Osteocyte (in vitro differentiated cells): ENCODE measurements around the gene MAB21L1. TPM values are rescaled to one million over a fixed set of nuclear protein-coding genes. Genes with fewer than 3 reads are reported as not detected.

Experiments used
- DNase-seq: peaks from one replicate; pipeline ENCODE4 v3.0.0; 2021; ENCODE audit warnings: mixed read lengths; ENCODE audit not compliant: unreplicated experiment; ENCODE audit errors: extremely low spot score
- H3K27ac Mint-ChIP-seq: one replicate; pipeline ENCODE4 v1.8.0; 2021; ENCODE audit warnings: mild to moderate bottlenecking, mixed read lengths; ENCODE audit not compliant: unreplicated experiment
- H3K27me3 Mint-ChIP-seq: one replicate; pipeline ENCODE4 v1.8.0; 2021; ENCODE audit warnings: mixed read lengths; ENCODE audit not compliant: unreplicated experiment
- H3K36me3 Mint-ChIP-seq: one replicate; pipeline ENCODE4 v1.8.0; 2021; ENCODE audit warnings: mixed read lengths; ENCODE audit not compliant: unreplicated experiment
- H3K4me1 Mint-ChIP-seq: one replicate; pipeline ENCODE4 v1.8.0; 2021; ENCODE audit warnings: mixed read lengths; ENCODE audit not compliant: unreplicated experiment
- H3K4me3 Mint-ChIP-seq: one replicate; pipeline ENCODE4 v1.8.0; 2021; ENCODE audit warnings: mild to moderate bottlenecking, moderate library complexity, mixed read lengths; ENCODE audit not compliant: unreplicated experiment
- H3K9me3 Mint-ChIP-seq: one replicate; pipeline ENCODE4 v1.8.0; 2021; ENCODE audit warnings: mixed read lengths; ENCODE audit not compliant: unreplicated experiment
- CTCF ChIP-seq: fragments of 200-600 bp; sonication (generic); IDR thresholded peaks from 2 replicates; pipeline ENCODE4 v1.5.0; 2021; ENCODE audit warnings: antibody characterized with exemption, mild to moderate bottlenecking, moderate library complexity
- total RNA-seq: library from RNA; stranded (reverse); gene quantifications from 2 replicates; pipeline ENCODE4 v1.2.1, GENCODE V29; 2021

MAB21L1 gene
- total RNA-seq, 1 donor from 2014 or later, result 9.0 TPM

GRCh38 chr13:35477386-35477946, 977 bp upstream of the MAB21L1 start:
- peak overlapping the region; percentile 96 for H3K27ac Mint-ChIP-seq

GRCh38 chr13:35475212-35475959, 1.1 kb downstream of the MAB21L1 start:
- Mint-ChIP-seq H3K4me1 (peaks cover 43% of the 10 kb centered on the region), H3K27ac (peak overlapping the region; percentile 96), H3K27me3 (peaks cover 61% of the 10 kb centered on the region), H3K9me3 (no peaks in the 10 kb centered on the region), H3K4me3 (peak overlapping the region; percentile 96), H3K36me3 (peaks cover 10% of the 10 kb centered on the region)
- TF ChIP-seq CTCF, result no peak
- DNase-seq, result no peak

More at GRCh38 chr13:35477386-35477946, 977 bp upstream of the MAB21L1 start:
- peak overlapping the region; percentile 96 for H3K4me3 Mint-ChIP-seq
- peaks cover 4% of the 10 kb centered on the region for H3K36me3 Mint-ChIP-seq
- no peak for TF ChIP-seq CTCF
- H3K4me1 Mint-ChIP-seq, result peaks cover 38% of the 10 kb centered on the region
- no peaks in the 10 kb centered on the region for H3K9me3 Mint-ChIP-seq
- peaks cover 47% of the 10 kb centered on the region for H3K27me3 Mint-ChIP-seq
- no peak for DNase-seq

- Mint-ChIP-seq H3K27ac (peak overlapping the region; percentile 96), H3K27me3 (peaks cover 68% of the 10 kb centered on the region), H3K4me3 (peak overlapping the region; percentile 96), H3K36me3 (peaks cover 10% of the 10 kb centered on the region), H3K9me3 (no peaks in the 10 kb centered on the region), H3K4me1 (peaks cover 47% of the 10 kb centered on the region)
- no peak for TF ChIP-seq CTCF
- no peak for DNase-seq
These were observed 1.8 kb downstream of the MAB21L1 start for GRCh38 chr13:35474496-35475211.

GRCh38 chr13:35473802-35474201, 2.7 kb downstream of the MAB21L1 start:
- H3K4me1 Mint-ChIP-seq, result peaks cover 45% of the 10 kb centered on the region
- peaks cover 65% of the 10 kb centered on the region for H3K27me3 Mint-ChIP-seq
- H3K4me3 Mint-ChIP-seq, result peak overlapping the region; percentile 96
- H3K36me3 Mint-ChIP-seq, result peaks cover 10% of the 10 kb centered on the region
- H3K9me3 Mint-ChIP-seq, result no peaks in the 10 kb centered on the region
- no peak for TF ChIP-seq CTCF
- no peak for DNase-seq
- H3K27ac Mint-ChIP-seq, result peak overlapping the region; percentile 66

GRCh38 chr13:35473206-35473775, 3.2 kb downstream of the MAB21L1 start:
- no peak for TF ChIP-seq CTCF
- H3K27me3 Mint-ChIP-seq, result peaks cover 60% of the 10 kb centered on the region
- no peak for DNase-seq
- peaks cover 44% of the 10 kb centered on the region for H3K4me1 Mint-ChIP-seq
- peak overlapping the region; percentile 66 for H3K27ac Mint-ChIP-seq
- peaks cover 10% of the 10 kb centered on the region for H3K36me3 Mint-ChIP-seq
- H3K9me3 Mint-ChIP-seq, result no peaks in the 10 kb centered on the region
- H3K4me3 Mint-ChIP-seq, result peak overlapping the region; percentile 96
